HepG2 (cell line): ENCODE measurements around the gene SCGB2A2. TPM values are rescaled to one million over a fixed set of nuclear protein-coding genes. Genes with fewer than 3 reads are reported as not detected.
A peak's percentile ranks its signal among the peaks of the same experiment; 100 is the strongest.

Experiments
- BHLHE40 ChIP-seq: IDR thresholded peaks from 2 replicates; pipeline ENCODE4 v1.6.1; 2011; ENCODE audit warnings: low read length, improper control_type of control experiment
- EP300 ChIP-seq, 3 experiments: sonication (generic) in 1 of 3; formaldehyde crosslinking in 1 of 3; IDR thresholded peaks; 2 replicates each; pipeline versions ENCODE4 v1.5.1 to v1.6.1; 2011 to 2020; ENCODE audit warnings: low read depth in 2 of 3, low read length in 2 of 3, borderline replicate concordance in 1 of 3, improper control_type of control experiment in 1 of 3, mild to moderate bottlenecking in 1 of 3, missing genetic modification reagents in 1 of 3, moderate library complexity in 1 of 3
- JUNB ChIP-seq: sonication (generic); formaldehyde crosslinking; IDR thresholded peaks from 2 replicates; pipeline ENCODE4 v1.8.0; 2022; ENCODE audit warnings: missing genetic modification reagents, mild to moderate bottlenecking, borderline replicate concordance
- MED1 ChIP-seq: sonication (generic); formaldehyde crosslinking; IDR thresholded peaks from 2 replicates; pipeline ENCODE4 v1.4.0; 2020; ENCODE audit warnings: missing genetic modification reagents
- MXD4 ChIP-seq: IDR thresholded peaks from 2 replicates; pipeline ENCODE4 v1.6.1; 2016; ENCODE audit warnings: mild to moderate bottlenecking, missing biosample characterization, missing genetic modification reagents
- PCBP1 ChIP-seq: fragments of 200-400 bp; formaldehyde crosslinking; IDR thresholded peaks from 2 replicates; pipeline ENCODE4 v1.6.1; 2017; ENCODE audit warnings: mild to moderate bottlenecking, low read depth, low read length, borderline replicate concordance
- RARA ChIP-seq: IDR thresholded peaks from 2 replicates; pipeline ENCODE4 v1.6.1; 2016; ENCODE audit warnings: missing genetic modification reagents, missing compliant biosample characterization
- REPIN1 ChIP-seq: sonication (generic); formaldehyde crosslinking; IDR thresholded peaks from 2 replicates; pipeline ENCODE4 v1.8.0; 2022; ENCODE audit warnings: missing genetic modification reagents, low read depth, mild to moderate bottlenecking, borderline replicate concordance
- SRSF9 ChIP-seq: fragments of 200-400 bp; formaldehyde crosslinking; IDR thresholded peaks from 2 replicates; pipeline ENCODE4 v1.6.1; 2018; ENCODE audit warnings: borderline replicate concordance, mild to moderate bottlenecking, low read depth, low read length; ENCODE audit not compliant: insufficient read depth, poor library complexity, severe bottlenecking
- TCF7L2 ChIP-seq: IDR thresholded peaks from 2 replicates; pipeline ENCODE4 v1.6.1; 2011; ENCODE audit warnings: mild to moderate bottlenecking, low read depth, low read length, moderate library complexity
- ZC3H13 ChIP-seq: sonication (generic); formaldehyde crosslinking; IDR thresholded peaks from 2 replicates; pipeline ENCODE4 v1.8.1; 2023; ENCODE audit warnings: mild to moderate bottlenecking, missing genetic modification reagents, moderate library complexity
- ZNF121 ChIP-seq: sonication (generic); formaldehyde crosslinking; IDR thresholded peaks from 2 replicates; pipeline ENCODE4 v1.5.0; 2020; ENCODE audit warnings: mild to moderate bottlenecking, missing genetic modification reagents
- ZNF564 ChIP-seq: sonication (generic); formaldehyde crosslinking; IDR thresholded peaks from 2 replicates; pipeline ENCODE4 v1.8.1; 2023; ENCODE audit warnings: mild to moderate bottlenecking, missing genetic modification reagents
- ZNF878 ChIP-seq: sonication (generic); formaldehyde crosslinking; IDR thresholded peaks from 2 replicates; pipeline ENCODE4 v1.8.1; 2023; ENCODE audit warnings: mild to moderate bottlenecking, missing genetic modification reagents, moderate library complexity
- polyA plus RNA-seq, 8 experiments: library from polyadenylated mRNA; depleted of rRNA in 3 of 8; stranded (reverse) in 7 of 8; unstranded in 1 of 8; fragments of >200 nt; fragmentation: Illumina TruSeq in 4 of 8; extraction: Trizol in 4 of 8; gene quantifications; 2 replicates each; pipeline versions ENCODE4 v1.2.1 to v1.2.3, GENCODE V29; 2011 to 2016; ENCODE audit warnings: low read depth in 4 of 8, missing spikeins in 1 of 8, mixed read lengths in 1 of 8; ENCODE audit not compliant: insufficient read depth in 1 of 8
- total RNA-seq, 5 experiments: library from RNA; depleted of rRNA; stranded (reverse); fragments of >200 nt; fragmentation: Illumina TruSeq; extraction: Trizol; gene quantifications; 2 replicates each; pipeline ENCODE4 v1.2.3, GENCODE V29; 2016; ENCODE audit warnings: low read depth in 1 of 5
- TF ChIP-seq, protein P1 (sequence below): IDR thresholded peaks from 2 replicates; pipeline ENCODE4 v1.4.0; 2020; ENCODE audit warnings: mild to moderate bottlenecking, missing genetic modification reagents
- TF ChIP-seq, protein P2 (sequence below): sonication (generic); formaldehyde crosslinking; IDR thresholded peaks from 2 replicates; pipeline ENCODE4 v1.5.0; 2020; ENCODE audit warnings: mild to moderate bottlenecking, missing genetic modification reagents, borderline replicate concordance
- TF ChIP-seq, protein P3 (sequence below): sonication (generic); formaldehyde crosslinking; IDR thresholded peaks from 2 replicates; pipeline ENCODE4 v1.4.0; 2020; ENCODE audit warnings: missing genetic modification reagents, borderline replicate concordance

Gene SCGB2A2
- total and polyA plus RNA-seq, 2 of the 13 experiments (the other 11 are each of a cell fraction or from before 2014, with no cell fraction given) = 0.12 TPM; not detected in 1

DNA sequence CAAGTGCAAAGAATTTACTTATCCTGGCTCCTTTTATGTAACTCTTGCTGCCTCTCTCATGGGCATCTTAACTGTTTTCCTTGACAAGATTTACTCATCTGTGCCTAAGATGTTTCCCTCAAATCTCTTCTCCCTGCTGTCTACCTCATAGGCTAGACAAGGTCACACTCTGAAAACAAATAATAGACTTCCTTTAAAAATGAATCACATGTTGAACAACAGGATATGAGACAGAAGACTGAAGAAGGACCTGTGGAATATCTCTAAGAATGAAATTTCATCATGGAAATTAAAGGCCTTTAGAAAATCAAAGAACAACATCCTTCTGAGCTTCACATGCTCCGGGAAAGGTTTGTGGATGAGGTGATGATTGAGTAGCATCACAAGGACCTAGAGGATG lies 6.0 kb upstream of the SCGB2A2 start (continued):
- TF ChIP-seq, protein P1, sequence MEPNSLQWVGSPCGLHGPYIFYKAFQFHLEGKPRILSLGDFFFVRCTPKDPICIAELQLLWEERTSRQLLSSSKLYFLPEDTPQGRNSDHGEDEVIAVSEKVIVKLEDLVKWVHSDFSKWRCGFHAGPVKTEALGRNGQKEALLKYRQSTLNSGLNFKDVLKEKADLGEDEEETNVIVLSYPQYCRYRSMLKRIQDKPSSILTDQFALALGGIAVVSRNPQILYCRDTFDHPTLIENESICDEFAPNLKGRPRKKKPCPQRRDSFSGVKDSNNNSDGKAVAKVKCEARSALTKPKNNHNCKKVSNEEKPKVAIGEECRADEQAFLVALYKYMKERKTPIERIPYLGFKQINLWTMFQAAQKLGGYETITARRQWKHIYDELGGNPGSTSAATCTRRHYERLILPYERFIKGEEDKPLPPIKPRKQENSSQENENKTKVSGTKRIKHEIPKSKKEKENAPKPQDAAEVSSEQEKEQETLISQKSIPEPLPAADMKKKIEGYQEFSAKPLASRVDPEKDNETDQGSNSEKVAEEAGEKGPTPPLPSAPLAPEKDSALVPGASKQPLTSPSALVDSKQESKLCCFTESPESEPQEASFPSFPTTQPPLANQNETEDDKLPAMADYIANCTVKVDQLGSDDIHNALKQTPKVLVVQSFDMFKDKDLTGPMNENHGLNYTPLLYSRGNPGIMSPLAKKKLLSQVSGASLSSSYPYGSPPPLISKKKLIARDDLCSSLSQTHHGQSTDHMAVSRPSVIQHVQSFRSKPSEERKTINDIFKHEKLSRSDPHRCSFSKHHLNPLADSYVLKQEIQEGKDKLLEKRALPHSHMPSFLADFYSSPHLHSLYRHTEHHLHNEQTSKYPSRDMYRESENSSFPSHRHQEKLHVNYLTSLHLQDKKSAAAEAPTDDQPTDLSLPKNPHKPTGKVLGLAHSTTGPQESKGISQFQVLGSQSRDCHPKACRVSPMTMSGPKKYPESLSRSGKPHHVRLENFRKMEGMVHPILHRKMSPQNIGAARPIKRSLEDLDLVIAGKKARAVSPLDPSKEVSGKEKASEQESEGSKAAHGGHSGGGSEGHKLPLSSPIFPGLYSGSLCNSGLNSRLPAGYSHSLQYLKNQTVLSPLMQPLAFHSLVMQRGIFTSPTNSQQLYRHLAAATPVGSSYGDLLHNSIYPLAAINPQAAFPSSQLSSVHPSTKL (CRISPR knock-in tag) = peak; percentile 54; the same call in 1 of the 2 replicates
- TF ChIP-seq ZNF564 (CRISPR knock-in tag) = no peak
- no peak for TF ChIP-seq MXD4 (CRISPR knock-in tag)
- no peak for TF ChIP-seq ZNF878 (CRISPR knock-in tag)
- TF ChIP-seq PCBP1 = no peak
- TF ChIP-seq REPIN1 (CRISPR knock-in tag) = no peak
- no peak for TF ChIP-seq ZC3H13 (CRISPR knock-in tag)
- TF ChIP-seq, protein P2, sequence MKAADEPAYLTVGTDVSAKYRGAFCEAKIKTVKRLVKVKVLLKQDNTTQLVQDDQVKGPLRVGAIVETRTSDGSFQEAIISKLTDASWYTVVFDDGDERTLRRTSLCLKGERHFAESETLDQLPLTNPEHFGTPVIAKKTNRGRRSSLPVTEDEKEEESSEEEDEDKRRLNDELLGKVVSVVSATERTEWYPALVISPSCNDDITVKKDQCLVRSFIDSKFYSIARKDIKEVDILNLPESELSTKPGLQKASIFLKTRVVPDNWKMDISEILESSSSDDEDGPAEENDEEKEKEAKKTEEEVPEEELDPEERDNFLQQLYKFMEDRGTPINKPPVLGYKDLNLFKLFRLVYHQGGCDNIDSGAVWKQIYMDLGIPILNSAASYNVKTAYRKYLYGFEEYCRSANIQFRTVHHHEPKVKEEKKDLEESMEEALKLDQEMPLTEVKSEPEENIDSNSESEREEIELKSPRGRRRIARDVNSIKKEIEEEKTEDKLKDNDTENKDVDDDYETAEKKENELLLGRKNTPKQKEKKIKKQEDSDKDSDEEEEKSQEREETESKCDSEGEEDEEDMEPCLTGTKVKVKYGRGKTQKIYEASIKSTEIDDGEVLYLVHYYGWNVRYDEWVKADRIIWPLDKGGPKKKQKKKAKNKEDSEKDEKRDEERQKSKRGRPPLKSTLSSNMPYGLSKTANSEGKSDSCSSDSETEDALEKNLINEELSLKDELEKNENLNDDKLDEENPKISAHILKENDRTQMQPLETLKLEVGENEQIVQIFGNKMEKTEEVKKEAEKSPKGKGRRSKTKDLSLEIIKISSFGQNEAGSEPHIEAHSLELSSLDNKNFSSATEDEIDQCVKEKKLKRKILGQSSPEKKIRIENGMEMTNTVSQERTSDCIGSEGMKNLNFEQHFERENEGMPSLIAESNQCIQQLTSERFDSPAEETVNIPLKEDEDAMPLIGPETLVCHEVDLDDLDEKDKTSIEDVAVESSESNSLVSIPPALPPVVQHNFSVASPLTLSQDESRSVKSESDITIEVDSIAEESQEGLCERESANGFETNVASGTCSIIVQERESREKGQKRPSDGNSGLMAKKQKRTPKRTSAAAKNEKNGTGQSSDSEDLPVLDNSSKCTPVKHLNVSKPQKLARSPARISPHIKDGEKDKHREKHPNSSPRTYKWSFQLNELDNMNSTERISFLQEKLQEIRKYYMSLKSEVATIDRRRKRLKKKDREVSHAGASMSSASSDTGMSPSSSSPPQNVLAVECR (CRISPR knock-in tag) = no peak
- no peak for TF ChIP-seq JUNB
- TF ChIP-seq, protein P3, sequence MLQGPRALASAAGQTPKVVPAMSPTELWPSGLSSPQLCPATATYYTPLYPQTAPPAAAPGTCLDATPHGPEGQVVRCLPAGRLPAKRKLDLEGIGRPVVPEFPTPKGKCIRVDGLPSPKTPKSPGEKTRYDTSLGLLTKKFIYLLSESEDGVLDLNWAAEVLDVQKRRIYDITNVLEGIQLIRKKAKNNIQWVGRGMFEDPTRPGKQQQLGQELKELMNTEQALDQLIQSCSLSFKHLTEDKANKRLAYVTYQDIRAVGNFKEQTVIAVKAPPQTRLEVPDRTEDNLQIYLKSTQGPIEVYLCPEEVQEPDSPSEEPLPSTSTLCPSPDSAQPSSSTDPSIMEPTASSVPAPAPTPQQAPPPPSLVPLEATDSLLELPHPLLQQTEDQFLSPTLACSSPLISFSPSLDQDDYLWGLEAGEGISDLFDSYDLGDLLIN = no peak
- no peak for TF ChIP-seq BHLHE40
- TF ChIP-seq TCF7L2 = no peak
- TF ChIP-seq SRSF9 = no peak
- TF ChIP-seq RARA = 0 out of 2 replicates have a peak, but pooled peaks have one; percentile 12
- TF ChIP-seq EP300 (IDR thresholded peaks at IDR 0.05; ENCODE audit: low read depth in 2 of 2, low read length in 2 of 2) = peak in 1 of 2 experiments; percentile 39; a peak in 1 of 4 replicates
- no peak for TF ChIP-seq EP300 (CRISPR knock-in tag; IDR thresholded peaks at IDR 0.05; ENCODE audit: borderline replicate concordance)
- 0 out of 2 replicates have a peak, but pooled peaks have one; percentile 23 for TF ChIP-seq MED1 (CRISPR knock-in tag)
- TF ChIP-seq ZNF121 (CRISPR knock-in tag) = no peak
